Renal cortical epithelial cell (primary cell): Measurements from ENCODE around the gene HOXD13. TPM values are rescaled to one million over a fixed set of nuclear protein-coding genes. Genes with fewer than 3 reads are reported as not detected.

Source experiments
- DNase-seq: peaks from one replicate; pipeline ENCODE4 v3.0.0-alpha.2; 2011; ENCODE audit warnings: low read depth
- total RNA-seq: library from RNA; depleted of rRNA; stranded (reverse); fragments of >200 nt; gene quantifications from 2 replicates; pipeline ENCODE4 v1.2.3, GENCODE V29; 2014

HOXD13 gene
- total RNA-seq, 1 donor from 2014 or later, result not detected

DNA sequence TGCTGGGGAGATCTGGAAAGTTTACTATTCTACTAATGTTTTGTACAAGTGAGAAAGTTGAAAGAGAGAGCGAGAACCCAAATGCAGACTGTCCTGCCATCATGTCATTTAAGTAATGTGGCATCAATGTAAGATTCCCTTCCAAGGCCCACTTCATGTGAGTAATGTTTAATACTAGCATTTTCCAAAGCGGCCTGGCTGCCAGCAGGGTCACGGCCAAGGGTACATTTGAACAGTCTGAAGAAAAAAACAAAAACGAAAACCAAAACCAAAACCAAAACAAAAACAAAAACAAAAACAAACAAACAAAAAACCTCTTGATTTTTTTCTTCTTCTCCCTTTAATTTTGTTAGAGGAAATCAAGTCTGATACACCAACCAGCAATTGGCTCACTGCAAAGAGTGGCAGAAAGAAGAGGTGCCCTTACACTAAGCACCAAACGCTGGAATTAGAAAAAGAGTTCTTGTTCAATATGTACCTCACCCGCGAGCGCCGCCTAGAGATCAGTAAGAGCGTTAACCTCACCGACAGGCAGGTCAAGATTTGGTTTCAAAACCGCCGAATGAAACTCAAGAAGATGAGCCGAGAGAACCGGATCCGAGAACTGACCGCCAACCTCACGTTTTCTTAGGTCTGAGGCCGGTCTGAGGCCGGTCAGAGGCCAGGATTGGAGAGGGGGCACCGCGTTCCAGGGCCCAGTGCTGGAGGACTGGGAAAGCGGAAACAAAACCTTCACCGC lies 26.2 kb downstream of the HOXD13 start:
- DNase-seq, result peak; percentile 80

DNA sequence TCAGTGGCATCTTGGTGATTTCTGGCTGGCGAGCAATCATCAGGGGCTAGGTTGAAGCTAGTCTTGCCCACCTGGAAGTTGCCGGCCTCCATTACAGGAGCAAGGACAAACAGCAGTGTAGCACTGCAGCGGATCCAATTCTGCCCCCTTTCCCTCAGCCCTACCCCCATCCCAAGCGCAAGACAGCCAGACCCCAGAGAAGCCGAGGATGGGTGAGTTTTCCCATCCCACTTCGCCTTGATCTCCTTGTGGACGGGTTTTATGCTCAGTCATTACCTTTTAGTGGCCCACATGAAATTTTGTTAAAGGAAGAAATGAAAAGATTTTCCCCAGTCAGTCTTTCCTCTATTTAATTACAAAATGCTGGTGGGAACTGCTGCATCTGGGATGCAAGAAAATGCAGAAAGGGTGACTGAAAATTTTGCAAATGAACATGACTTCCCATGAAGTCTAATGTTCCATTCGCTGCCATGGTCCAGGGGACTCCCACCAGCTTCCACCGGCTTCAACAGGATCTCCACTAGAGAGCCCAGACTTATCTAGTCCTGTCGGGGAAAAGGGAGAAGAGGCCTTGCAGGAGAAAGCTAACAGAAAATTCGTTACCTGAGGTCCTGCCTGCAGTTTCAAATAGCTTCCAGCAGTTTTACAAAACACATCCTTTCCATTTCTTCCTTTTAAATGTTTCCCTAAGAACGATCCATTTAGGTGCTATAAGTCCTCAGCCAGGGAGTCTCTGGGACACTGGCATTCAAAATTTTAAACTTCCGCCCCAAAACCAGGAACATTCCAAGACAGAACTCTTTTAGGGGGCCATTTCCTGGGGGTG lies 28.1 kb downstream of the HOXD13 start:
- DNase-seq, result no peak

DNA sequence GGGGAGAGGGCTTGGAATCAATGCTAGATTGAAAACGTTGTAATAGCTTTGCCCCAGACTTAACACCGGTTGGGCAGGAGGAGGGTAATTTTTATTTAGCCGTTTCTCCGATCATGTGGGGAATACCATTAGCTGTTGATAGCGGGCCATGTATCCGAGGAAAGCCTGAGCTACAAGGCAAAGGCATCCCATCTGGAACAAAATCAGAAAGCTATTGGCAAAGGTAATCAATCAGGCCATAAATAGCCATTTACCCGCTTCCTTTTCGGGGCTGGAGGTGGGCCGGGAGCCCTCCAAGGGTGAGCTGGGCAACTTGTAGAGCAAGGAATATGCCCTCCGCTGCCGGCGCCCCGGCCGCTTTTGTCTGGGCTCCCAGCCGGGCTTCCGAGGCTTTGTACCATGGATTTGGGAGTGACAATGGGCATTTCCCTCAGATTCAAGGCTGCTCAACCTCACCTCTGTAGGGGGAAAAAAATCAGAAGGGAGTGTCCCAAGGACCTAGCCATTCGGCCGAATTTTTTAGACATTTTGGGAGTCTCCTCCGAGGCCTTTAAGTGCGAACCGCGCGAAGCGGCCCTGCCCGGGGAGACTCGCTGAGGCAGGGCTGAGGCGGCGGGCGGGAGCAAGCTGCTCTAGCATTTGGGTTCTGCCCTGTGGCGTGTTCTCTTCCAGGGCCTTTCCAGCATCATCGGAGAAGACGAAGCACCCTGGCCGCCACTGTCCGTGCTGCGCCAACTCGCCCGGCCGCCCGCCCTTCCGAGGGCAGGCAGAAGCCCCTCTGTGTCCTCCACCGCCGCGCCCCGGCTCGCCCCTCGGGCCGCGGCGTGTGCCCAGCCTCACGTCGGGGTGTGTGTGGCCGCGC lies 28.9 kb downstream of the HOXD13 start:
- no peak for DNase-seq

DNA sequence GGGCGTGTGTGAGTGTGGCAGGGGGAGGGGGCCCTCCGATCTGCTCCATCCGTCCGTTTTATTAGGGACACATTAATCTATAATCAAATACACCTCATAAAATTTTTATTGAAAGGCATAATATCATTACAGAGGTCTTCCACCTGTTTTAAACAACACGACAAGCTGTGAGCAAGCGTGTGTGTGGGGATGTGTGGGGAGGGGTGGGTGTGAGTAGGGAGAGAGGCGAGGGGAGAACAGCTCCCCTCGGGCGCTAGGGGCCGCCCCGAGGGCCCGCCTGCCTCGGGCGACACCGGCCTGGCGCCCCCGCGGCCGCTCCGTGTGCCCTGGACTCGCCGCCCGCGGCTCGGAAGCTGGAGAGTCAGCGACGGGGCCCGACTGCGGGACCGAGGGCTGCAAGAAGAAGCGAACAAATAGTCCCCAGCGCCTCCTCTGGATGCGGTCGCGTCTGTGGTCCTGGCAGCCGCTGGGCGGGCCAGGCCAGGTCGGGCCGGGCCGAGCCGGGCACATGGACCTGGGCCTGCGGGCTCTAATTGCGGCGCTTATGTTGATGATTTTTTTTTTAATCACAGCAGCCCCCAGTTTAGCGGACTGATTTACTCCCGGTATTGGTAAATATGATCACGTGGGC lies 29.6 kb downstream of the HOXD13 start:
- no peak for DNase-seq

DNA sequence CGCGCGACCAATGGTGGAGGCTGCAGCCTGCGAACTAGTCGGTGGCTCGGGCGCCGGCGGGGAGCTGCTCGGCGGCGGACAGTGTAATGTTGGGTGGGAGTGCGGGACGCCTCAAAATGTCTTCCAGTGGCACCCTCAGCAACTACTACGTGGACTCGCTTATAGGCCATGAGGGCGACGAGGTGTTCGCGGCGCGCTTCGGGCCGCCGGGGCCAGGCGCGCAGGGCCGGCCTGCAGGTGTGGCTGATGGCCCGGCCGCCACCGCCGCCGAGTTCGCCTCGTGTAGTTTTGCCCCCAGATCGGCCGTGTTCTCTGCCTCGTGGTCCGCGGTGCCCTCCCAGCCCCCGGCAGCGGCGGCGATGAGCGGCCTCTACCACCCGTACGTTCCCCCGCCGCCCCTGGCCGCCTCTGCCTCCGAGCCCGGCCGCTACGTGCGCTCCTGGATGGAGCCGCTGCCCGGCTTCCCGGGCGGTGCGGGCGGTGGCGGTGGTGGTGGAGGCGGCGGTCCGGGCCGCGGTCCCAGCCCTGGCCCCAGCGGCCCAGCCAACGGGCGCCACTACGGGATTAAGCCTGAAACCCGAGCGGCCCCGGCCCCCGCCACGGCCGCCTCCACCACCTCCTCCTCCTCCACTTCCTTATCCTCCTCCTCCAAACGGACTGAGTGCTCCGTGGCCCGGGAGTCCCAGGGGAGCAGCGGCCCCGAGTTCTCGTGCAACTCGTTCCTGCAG lies 30.3 kb downstream of the HOXD13 start, which contains the start of gene HOXD9:
TSS of gene HOXD9 (plus strand) at position 37 of the 728 bp plus-strand sequence. CDS start at position 87, 50 bp downstream.
- DNase-seq, result no peak

DNA sequence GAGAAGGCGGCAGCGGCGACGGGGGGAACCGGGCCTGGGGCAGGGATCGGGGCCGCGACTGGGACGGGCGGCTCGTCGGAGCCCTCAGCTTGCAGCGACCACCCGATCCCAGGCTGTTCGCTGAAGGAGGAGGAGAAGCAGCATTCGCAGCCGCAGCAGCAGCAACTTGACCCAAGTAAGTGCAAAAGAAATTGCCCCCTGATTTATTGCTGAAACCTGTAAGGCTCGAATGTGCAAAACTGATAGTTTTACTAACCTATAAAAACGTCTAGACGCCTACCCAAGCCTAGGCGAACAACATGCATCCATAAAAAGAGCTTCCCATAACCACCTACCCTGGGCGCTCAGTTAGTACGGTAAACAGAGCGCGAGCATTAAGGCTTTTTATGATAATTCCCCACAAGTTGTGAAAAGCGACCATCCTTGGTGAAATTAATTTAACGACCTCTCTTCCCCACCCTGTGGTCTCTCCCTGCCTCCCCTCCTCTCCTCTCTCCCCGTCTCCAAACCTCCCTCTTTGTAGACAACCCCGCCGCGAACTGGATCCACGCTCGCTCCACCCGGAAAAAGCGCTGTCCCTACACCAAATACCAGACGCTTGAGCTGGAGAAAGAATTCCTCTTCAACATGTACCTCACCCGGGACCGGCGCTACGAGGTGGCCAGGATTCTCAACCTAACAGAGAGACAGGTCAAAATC lies 31.0 kb downstream of the HOXD13 start:
- DNase-seq, result no peak

DNA sequence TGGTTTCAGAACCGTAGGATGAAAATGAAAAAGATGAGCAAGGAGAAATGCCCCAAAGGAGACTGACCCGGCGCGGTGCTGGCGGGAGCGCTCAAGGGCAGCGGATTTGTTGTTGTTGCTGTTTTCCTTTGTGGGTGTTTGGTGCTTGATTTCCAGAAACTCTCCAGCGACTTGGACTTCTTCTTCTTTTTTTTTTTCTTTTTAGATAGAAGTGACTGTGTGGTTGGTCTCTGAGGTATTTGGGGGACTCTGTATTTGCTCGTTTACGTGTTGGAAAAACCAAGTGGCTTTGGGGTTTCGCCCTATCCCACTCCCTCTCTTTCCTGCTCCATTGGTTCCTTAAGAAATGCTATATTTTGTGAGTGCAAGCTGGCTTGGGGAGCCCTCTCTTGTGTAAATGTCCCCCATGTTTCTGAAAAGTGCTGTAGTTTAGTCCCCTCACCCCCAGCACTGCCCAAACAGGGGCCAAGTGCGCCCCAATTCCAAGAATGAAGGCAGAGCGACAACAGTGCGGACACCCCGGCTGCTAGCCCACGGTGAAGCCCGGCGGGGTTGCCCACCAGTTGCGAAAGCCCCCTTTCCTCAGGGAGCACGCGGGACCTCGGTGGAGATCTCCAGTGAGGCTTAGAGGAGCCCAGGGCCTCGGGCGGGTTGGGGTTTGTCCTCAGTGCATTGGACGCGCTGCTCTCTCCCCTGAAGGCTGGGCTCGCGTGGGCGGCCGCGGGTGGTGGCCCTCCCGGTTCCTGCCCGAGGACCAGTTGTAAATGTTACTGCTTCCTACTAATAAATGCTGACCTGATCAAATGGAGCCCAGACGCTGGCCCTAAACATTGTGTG lies 31.8 kb downstream of the HOXD13 start:
- no peak for DNase-seq

DNA sequence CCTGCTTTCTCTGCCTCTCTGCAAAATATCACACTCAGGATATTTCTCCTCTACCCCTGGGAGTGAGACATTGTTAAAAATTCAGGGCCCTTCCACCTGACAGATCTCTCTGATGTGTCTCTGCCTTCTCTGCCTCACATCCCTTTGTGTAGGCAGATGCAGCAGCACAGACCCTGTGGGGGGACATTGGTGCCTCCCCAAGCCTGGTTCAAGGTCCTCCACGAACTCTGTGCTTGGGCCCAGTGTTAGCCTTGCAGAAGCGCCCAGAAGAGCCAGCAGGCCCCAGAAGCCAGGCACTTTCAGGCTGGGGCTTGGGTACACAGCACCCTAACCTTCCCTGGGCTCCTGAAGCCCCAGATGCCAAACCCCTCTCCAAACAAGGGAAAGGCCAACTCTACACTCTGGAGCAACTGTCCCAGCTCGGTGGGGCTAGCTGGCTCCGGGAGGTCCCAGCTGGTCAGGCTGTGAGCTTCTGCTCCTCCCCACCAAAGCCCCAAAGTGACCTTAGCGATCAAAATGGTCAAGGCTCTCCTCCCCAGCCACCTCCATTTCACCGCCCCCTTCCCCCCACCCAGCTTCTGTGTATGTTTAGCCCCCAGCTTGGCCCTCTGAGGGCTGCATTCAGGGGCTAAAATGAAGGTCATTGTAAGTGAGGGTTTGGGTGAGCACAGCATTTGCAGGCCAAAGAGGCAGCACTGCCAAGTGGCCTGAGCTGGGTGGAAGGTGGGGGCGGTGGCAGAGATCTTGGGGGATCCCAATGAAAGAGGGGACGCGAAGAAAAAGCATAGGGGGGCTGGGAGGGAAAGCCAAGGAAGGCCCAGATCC lies 32.6 kb downstream of the HOXD13 start:
- no peak for DNase-seq

DNA sequence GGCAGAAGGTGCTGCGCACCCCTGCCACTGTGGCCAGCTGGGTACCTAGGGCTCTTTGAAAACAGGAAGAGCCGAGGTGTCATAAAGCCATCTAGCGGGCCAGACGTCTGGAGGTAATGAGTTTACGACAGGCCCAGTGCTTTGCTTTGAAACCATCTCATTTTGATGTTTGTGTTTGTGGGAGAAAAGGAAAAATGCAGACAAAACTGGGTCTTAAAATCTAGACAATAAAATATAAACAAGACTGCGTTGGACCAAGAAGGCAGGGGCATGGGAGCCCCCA lies 33.2 kb downstream of the HOXD13 start:
- no peak for DNase-seq

DNA sequence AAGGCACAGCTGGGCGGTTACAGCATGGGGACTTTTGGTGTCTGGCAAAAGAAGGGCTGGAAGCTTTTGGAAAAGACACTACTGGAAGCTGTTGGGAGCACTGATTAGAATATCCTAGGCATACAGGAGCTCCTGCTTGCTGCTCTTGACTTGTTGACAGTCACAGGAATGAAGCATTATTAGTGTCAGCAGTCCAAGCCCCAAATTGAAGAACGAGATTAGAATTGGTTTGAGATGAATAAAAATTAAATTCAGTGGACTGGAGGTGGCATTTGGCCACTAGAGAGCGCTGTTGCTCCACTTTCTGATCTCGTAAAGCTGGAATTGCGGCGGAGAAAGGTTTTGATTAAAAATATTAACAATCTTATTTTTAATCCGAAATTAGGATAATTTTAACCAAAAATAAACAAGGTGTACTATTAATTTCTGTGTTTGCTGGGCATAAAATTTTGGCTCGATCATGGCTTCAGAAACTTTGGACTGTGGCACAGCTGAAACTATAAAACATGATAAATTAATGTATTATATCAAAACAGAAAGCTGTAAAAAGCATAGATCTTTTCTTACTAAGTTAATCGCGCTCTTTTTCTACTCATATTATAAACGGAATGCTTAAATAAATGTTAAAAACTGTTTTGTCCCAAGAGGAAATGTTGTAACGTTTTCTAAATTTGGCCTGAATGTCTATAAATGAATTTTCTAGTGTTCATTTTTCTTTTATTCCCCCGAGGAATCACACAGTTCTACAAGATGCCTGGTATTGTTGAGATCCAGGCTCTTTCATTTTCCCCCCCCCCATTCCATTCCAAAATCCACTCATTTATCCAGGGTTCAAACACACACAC lies 34.6 kb downstream of the HOXD13 start:
- DNase-seq, result no peak

DNA sequence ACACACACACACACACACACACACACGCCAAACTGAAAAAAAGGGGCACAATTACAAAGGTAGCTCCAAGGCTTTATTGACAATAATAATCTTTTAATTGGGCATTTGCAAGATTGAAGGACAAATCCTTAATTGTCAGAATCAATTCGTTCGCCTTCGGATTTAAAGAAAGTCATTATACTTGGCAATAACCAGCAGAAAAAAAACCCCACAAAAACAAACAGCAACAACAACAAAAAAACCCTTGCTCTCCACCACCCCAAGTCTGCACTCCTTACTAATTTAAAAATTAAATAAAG lies 35.2 kb downstream of the HOXD13 start:
- no peak for DNase-seq

DNA sequence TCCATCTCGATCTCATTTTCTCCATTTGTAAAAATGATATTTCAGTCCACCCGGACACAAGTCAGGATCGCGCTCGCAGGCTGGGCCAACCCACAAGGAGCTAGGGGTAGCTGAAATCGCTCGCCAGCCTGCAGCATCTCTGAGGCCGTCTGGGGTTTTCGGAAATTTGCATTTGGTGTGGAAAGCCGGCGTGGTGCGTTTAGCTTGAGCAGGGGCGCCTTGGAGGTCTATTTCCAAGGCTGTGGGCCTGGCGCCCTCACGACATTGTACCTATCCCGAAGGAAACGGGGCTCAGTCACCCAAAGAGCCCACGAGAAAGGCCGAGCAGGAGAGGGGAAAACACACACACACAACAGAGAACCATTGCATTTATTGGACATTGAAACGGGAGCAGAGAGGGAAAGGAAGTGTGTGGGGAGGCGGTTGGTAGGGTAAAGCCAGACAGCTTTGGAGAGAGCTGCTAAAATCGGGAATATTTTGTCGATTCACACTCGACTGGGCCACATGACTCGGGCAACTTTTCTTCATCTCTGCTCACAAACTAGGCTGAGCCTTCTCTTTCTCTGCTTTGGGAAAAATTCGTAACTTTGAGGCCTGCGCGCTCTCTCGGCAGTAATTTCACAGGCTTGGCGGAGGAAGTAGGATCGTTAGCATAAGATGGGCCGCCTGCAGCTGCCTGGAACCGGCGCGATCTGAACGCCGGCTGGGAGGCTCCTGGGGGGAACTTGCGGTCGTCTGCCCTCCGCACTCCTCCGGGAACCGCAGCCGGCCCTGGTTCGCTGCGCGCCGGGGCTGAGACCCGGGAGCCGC lies 35.9 kb downstream of the HOXD13 start:
- DNase-seq, result no peak

DNA sequence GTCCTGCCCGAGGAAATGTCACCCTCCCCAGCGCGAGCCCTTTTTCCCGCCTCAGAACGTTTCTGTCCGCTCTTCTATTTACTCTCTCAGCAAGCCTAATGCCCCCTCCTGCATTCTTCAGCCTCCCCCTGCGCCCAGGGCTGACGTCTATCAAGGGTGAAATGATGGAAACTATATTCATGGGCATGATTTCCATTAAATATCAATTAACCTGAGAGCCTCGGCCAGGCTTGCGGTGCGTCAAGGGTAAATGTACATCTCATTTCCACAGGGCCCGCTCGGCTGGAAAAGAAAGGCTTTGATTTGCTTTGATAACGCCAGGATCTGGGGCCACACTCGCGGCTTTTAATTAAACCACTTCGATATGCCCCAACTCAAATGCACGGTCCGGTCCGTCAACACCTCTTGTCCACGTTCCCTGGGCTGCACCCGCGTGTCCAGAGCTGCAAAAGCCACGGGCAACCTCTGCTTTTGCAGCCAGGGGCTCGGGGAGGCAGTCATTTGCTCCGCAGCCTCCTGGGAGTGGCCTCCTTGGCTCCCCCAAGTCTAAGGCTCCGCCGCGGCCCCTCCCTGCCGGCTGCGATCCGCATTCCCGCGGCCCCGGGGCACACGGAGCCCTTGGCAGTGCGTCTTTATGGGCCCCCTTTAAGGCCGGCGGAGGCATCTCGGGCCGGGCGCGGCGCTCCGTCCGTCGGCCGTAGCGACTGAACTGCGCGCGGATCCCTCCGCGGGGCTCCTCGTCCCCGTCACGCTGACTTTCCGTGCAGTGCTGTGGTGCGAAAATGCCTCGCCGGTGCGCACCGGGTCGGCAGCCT lies 36.7 kb downstream of the HOXD13 start, which contains the start of gene HOXD8:
TSS of gene HOXD8 (plus strand) at position 724 of the 815 bp plus-strand sequence. CDS start 662 bp downstream, outside the sequence.
- DNase-seq, result peak; percentile 85

DNA sequence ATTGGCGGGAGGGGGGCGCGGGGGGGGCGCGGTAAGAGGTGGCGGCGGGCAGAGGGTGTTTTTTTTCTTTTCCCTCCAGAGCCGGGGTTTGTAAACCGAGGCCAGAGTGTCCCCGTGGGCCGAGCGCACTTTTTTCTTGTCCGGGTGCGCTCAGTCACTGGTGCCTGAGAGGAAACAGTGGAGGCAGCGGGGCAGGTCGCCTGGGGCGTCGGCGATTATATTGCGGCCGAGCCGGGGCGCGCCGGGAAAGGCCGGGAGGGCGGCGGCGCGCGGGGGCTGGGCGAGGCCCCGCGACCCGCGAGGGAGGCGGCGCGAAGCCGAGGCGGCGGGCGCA lies 37.3 kb downstream of the HOXD13 start:
- DNase-seq, result no peak

DNA sequence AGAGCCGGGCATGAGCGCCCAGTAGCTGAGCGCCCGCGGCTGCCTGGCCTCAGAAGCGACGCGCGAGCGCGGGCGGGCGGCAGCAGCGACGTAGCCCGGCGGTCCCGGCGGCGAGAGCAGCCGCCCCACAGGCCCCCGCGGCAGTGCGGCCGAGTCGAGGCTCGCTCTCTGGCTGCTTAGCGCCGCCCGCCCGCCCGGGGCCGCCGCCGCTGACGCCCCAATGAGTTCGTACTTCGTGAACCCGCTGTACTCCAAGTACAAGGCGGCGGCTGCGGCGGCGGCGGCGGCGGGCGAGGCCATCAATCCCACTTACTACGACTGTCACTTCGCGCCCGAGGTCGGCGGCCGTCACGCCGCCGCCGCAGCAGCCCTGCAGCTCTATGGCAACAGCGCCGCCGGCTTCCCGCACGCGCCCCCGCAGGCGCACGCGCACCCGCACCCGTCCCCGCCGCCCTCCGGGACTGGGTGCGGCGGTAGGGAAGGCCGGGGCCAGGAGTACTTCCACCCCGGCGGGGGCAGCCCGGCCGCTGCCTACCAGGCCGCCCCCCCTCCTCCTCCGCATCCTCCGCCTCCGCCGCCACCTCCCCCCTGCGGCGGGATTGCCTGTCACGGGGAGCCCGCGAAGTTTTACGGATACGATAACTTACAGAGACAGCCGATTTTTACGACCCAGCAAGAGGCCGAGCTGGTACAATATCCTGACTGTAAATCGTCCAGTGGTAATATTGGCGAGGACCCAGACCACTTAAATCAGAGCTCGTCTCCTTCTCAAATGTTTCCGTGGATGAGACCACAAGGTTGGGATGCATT lies 37.8 kb downstream of the HOXD13 start:
- no peak for DNase-seq
